GM12878 (cell line): ENCODE measurements around the gene NRP2.

ENCODE experiments used
- E2F4 ChIP-seq: IDR thresholded peaks from 2 replicates; pipeline ENCODE4 v1.6.1; 2012; ENCODE audit warnings: low read depth, low read length, improper control_type of control experiment
- GABPA ChIP-seq: IDR thresholded peaks from 2 replicates; pipeline ENCODE4 v1.6.1; 2014; ENCODE audit warnings: antibody characterized with exemption, low read depth, mild to moderate bottlenecking, inconsistent platforms
- HDAC2 ChIP-seq: fragments of 200-600 bp; sonication (generic); IDR thresholded peaks from 2 replicates; pipeline ENCODE4 v1.6.1; 2017
- TF ChIP-seq, protein P1 (sequence below), 3 experiments: IDR thresholded peaks in 2 of 3; conservative IDR thresholded peaks in 1 of 3; 2 replicates each; pipeline ENCODE4 v1.5.1; 2011; ENCODE audit warnings: low read depth in 3 of 3, low read length in 3 of 3, mild to moderate bottlenecking in 3 of 3, control low read depth in 2 of 3, moderate library complexity in 2 of 3, inconsistent platforms in 1 of 3, mixed read lengths in 1 of 3; ENCODE audit not compliant: control insufficient read depth in 2 of 3, insufficient read depth in 1 of 3; ENCODE audit errors: extremely low read depth in 1 of 3

DNA sequence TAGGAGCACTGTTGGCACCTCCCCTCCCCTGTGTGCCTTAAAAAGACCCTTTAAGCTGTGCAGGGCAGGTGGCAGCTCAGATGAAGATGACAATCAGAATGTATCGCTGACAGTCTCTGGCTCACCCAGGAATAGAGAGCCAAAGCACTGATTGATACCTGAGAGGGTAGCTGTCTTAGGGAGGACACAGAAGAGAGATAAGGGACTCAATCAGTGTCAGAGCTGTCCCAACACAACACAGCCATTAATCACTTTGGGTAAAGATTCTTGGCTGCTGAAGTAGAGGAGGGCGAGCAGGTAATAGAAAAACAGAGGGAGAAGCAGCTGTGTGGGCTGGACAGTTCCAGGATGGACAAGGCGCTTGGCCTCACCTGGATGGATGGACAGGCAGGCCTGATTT, 124.9 kb downstream of the NRP2 start:
- TF ChIP-seq HDAC2 (no peak), E2F4 (no peak), GABPA (no peak)
- TF ChIP-seq, protein P1, sequence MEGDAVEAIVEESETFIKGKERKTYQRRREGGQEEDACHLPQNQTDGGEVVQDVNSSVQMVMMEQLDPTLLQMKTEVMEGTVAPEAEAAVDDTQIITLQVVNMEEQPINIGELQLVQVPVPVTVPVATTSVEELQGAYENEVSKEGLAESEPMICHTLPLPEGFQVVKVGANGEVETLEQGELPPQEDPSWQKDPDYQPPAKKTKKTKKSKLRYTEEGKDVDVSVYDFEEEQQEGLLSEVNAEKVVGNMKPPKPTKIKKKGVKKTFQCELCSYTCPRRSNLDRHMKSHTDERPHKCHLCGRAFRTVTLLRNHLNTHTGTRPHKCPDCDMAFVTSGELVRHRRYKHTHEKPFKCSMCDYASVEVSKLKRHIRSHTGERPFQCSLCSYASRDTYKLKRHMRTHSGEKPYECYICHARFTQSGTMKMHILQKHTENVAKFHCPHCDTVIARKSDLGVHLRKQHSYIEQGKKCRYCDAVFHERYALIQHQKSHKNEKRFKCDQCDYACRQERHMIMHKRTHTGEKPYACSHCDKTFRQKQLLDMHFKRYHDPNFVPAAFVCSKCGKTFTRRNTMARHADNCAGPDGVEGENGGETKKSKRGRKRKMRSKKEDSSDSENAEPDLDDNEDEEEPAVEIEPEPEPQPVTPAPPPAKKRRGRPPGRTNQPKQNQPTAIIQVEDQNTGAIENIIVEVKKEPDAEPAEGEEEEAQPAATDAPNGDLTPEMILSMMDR (IDR thresholded peaks at IDR 0.05 in 2 of 3, conservative IDR thresholded peaks at IDR 0.05 in 1 of 3; ENCODE audit: control insufficient read depth in 2 of 3, extremely low read depth in 1 of 3, insufficient read depth in 1 of 3, low read depth in 3 of 3, low read length in 3 of 3): no peak
